ENCODE data around the gene ZNHIT3.

Gene ZNHIT3

DNA sequence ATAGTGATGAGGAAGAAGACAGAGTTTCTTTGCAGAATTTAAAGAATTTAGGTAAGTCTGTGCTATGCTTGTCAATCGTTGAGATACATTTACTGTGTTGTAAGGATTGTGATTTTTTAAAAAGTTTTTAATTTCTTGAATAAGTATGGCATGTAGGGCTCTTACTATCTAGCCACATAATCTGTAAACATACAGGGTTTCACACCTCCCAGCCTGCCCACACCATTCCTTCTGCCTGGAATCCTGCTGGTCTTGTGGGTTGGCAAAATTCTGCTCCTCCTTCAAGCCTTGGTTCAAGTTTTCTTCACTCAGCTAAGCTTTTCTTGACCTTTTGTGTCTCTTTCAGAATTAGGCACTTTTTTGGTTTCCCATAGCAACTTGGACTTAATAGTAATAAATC is 7.5 kb downstream of the ZNHIT3 start:
- no peak for DNase-seq (ENCODE audit: low read depth)
- TF ChIP-seq, protein P1, sequence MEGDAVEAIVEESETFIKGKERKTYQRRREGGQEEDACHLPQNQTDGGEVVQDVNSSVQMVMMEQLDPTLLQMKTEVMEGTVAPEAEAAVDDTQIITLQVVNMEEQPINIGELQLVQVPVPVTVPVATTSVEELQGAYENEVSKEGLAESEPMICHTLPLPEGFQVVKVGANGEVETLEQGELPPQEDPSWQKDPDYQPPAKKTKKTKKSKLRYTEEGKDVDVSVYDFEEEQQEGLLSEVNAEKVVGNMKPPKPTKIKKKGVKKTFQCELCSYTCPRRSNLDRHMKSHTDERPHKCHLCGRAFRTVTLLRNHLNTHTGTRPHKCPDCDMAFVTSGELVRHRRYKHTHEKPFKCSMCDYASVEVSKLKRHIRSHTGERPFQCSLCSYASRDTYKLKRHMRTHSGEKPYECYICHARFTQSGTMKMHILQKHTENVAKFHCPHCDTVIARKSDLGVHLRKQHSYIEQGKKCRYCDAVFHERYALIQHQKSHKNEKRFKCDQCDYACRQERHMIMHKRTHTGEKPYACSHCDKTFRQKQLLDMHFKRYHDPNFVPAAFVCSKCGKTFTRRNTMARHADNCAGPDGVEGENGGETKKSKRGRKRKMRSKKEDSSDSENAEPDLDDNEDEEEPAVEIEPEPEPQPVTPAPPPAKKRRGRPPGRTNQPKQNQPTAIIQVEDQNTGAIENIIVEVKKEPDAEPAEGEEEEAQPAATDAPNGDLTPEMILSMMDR (IDR thresholded peaks at IDR 0.05; ENCODE audit: insufficient read depth, low read depth, low read length, missing control alignments) = no peak
- no peak overlapping the region for H3K4me3 ChIP-seq (ENCODE audit: low read depth, low read length)

DNA sequence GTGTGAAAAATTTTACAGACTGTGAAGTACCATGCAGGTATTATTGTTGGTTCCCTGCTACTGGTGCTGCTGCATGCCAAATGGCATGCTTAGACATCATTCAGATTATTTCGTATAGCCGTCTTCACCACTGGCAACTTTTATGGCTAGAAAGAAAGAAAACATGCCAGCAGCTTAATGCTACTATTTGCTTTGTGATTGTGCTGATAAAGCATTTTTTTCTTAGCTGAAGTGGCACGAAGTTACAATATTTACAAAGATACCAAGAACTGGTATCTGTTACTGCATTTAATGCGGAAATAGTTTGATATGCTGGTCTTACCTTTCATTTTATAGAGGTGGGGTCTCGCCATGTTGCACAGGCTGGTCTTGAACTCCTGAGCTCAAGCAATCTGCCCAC is 8.2 kb downstream of the ZNHIT3 start:
- TF ChIP-seq, protein P1 (IDR thresholded peaks at IDR 0.05; ENCODE audit: insufficient read depth, low read depth, low read length, missing control alignments) = no peak
- no peak for DNase-seq (ENCODE audit: low read depth)
- H3K4me3 ChIP-seq (ENCODE audit: low read depth, low read length) = no peak overlapping the region

DNA sequence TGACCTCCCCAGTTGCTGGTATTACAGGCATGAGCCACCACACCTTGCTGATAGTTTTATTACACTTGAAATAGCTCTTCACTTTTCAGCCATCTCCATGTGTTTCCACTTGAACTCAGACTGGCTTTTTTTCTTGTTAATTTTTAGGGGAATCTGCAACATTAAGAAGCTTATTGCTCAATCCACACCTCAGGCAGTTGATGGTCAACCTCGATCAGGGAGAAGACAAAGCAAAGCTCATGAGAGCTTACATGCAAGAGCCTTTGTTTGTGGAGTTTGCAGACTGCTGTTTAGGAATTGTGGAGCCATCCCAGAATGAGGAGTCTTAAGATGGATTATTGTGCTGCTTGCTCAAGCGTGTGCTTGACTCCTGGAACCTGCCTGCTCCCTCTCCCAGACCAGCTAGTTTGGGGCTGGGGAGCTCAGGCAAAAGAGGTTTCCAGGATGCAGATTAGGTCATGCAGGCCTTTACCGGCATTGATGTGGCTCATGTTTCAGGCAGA is 8.6 kb downstream of the ZNHIT3 start:
- TF ChIP-seq, protein P1 (IDR thresholded peaks at IDR 0.05; ENCODE audit: insufficient read depth, low read depth, low read length, missing control alignments) = no peak
- no peak for DNase-seq (ENCODE audit: low read depth)
- no peak overlapping the region for H3K4me3 ChIP-seq (ENCODE audit: low read depth, low read length)

DNA sequence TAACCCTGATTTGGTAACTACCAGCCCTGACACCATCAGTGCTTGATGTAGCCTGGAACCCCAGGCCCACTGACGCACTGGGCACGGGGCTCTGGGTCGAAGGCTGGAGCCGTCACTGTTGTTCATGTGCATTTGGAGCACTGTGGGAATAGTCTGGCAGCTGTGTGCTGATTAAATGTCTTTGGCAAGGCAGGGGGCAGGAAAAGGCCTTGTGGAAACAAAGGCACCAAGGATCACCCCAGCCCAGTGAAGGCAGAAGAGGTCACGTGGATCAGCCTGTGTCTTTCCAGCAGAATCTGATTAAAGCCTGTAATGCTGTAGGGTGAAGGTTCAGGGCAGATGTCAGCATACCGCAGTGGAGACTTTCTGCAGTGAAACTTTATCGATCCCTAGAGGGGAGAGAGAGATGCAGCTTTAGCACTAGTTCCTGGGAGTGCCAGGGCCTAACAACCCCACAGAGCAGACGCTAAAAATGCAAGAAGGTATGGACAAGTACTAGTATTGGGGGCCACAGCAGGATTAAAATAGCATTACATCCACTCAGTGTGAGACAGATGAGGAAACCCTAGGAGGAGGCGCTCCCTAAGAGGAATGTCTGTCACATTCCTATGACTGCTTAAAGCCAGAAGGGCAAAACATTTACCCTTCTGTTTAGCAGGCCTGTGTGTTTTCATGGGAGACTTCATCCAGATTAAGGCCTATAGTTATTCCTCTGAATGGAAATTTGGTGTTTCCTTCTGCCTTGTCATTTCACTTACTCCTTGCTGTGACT is 9.7 kb downstream of the ZNHIT3 start:
- TF ChIP-seq, protein P1 (IDR thresholded peaks at IDR 0.05; ENCODE audit: insufficient read depth, low read depth, low read length, missing control alignments) = no peak
- H3K4me3 ChIP-seq (ENCODE audit: low read depth, low read length) = no peak overlapping the region
- no peak for DNase-seq (ENCODE audit: low read depth)

DNA sequence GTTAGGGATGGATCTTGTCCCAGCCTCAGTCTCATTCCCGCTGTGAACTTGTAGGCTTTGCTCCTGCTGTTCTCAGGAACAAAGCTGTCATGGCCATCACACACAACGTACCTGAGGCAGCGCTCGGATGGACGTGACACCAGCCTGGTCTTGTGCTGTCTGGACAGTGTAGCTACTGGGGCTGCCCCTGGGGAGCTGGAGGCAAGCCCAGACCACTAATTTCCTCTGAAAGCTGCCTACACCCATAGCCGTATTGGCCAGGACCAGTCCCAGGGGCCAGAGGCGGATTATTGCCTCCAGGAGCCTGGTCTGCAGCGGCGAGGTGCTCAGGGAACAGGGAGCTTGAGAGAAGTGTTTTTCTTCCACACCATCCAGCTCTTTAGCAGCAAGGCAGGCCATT is 11.7 kb downstream of the ZNHIT3 start:
- H3K4me3 ChIP-seq (ENCODE audit: low read depth, low read length) = no peak overlapping the region
- TF ChIP-seq, protein P1 (IDR thresholded peaks at IDR 0.05; ENCODE audit: insufficient read depth, low read depth, low read length, missing control alignments) = no peak
- no peak for DNase-seq (ENCODE audit: low read depth)

DNA sequence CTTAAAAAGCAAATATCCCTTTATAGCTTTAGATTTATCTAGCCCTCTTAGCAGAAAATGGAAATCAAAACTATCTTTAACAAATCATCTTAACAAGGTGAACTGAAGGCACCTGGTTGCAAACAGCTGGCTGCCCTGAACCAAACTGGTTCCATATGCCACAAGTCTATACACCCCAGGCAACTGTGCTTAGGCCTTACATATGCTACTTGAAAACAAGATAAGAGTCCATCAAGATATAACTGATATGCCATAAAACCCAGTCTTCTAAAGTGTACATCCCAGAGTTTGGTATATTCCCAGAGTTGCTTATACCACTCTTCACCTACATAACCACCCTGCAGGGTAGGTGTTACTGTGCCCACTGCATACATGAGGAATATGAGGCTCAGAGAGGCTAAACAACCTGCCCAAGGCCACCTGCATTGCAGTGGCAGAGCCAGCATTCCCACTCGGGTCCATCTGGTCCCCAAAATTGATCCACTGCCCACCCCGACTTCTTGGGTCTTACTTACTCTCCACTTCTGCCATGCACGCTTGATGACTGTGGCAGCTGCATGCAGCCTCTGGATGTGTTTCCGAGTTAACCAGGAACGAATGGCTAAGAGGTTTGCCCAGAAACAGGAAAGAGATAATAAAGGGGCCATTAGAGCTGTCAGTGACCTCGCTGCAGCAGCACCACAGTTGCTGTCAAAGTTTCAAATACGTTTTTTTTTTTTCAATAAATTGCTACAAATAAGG is 12.2 kb downstream of the ZNHIT3 start:
- H3K4me3 ChIP-seq (ENCODE audit: low read depth, low read length) = no peak overlapping the region
- DNase-seq (ENCODE audit: low read depth) = no peak
- TF ChIP-seq, protein P1 (IDR thresholded peaks at IDR 0.05; ENCODE audit: insufficient read depth, low read depth, low read length, missing control alignments) = no peak

All from GM12865 (cell line).